GM20431 (cell line): ENCODE results near the gene RASGEF1C.

Experiments
- in situ Hi-C: fragments of 300-500 bp; cut with MseI, MboI; formaldehyde crosslinking; loops from one replicate; pipeline ENCODE4 v1.15.0; 2020; ENCODE audit warnings: low sequenced_read_pairs; ENCODE audit not compliant: unreplicated experiment

Gene RASGEF1C

DNA sequence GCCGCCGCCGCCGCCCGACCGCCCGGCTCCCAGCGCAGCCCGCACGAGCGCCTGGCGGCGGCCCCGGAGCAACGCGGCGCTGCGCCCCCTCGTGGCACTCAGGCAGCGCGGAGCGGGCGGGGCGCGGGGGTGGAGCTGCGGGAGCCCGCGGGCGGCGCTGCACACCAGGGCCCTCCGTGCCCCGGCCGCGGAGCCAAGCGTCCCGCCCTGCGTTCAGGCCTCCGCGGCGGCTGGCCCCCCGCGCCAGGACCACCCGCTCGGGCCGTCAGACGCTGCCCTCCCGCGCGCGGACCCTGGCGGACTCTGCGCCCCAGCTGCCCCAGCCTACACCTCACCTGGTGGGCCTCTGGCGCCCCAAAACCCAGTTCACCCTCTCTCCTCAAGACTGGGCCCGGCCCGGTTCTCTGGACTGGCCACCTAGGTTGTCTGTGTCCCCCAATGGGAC is at the start of gene RASGEF1C:
Gene RASGEF1C (minus strand): TSS at position 75 of the 445 bp plus-strand sequence. CDS start 71,159 bp downstream, outside the sequence.
- in situ Hi-C loops = no loop called here

DNA sequence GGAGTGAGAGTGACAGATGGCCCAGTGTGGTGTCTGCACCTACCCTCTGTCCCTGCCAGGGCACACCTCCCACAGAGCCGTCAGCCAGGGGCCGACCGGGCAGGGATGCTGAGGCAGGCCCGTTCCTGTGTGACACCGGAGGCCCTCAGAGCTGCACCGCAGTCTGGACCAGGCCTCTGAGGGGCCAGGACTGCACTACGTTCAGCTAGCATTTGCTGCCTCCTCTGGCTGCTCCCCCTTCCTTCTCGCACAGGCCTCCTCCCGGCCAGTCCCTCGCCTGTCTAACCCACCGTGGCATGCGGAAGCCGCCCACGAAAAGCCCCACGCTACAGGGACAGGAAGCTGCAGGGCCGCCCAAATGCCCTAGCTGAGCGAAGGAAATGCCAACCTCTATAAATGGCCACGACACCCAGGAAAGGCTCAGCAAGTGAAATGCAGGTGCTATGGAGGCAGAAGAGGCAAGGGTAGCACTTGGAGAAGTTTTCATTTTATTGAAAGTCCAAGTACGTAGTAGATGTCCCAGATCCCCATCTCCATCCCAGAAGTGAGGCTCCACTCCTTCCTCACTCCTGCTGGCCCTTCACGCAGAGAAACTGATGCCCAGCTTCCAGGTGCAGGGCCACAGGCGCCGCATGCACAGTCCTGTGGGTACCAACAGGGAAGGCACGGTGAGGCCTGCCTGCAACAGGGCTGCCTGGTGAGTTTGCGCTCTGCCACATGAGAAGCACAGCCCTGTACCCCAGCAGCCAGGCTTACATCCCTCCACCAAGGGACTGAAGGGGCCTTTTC is 44.2 kb upstream of the RASGEF1C start:
- in situ Hi-C loops = no loop called here

- in situ Hi-C loops = no loop called here
Measured at GRCh38 chr5:180251887-180252286, 42.9 kb upstream of the RASGEF1C start.

DNA sequence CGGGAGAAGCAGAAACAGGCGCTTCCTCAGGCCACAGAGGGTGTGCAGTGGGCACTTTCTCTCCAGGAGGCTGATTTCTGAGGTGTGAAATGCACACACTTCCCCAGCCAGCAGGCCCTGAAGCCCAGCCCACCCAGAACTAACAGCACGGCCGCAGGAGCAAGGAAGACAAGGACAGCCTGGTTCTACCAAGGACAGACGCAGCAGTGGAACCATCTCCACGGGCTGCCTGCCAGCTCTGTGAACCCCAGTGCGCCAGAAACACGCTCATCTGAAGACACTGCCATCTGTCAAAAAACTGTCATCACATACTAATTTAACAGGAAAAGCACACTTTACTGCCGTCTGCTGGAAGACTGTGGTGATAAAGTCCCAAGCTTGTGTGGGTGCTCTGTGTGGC is 42.1 kb upstream of the RASGEF1C start:
- in situ Hi-C loops = no loop called here

GRCh38 chr5:180250329-180250728 is 41.3 kb upstream of the RASGEF1C start:
- in situ Hi-C loops = no loop called here

GRCh38 chr5:180241600-180241999 is 32.6 kb upstream of the RASGEF1C start:
- in situ Hi-C loops = no loop called here

DNA sequence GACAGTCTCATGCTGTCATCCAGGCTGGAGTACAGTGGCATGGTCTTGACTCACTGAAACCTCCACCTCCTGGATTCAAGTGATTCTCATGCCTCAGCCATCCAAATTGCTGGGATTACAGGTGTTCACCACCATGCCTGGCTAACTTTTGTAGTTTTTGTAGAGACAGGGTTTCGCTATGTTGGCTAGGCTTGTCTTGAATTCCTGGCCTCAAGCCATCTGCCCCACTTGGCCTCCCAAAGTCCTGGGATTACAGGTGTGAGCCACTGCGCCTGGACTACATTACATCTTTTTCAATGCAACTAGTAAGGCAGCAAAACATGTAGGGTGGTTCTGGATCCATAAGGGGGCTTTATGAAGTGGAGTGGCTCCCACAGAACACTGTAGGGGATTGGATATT is 29.6 kb upstream of the RASGEF1C start:
- in situ Hi-C loops = no loop called here

DNA sequence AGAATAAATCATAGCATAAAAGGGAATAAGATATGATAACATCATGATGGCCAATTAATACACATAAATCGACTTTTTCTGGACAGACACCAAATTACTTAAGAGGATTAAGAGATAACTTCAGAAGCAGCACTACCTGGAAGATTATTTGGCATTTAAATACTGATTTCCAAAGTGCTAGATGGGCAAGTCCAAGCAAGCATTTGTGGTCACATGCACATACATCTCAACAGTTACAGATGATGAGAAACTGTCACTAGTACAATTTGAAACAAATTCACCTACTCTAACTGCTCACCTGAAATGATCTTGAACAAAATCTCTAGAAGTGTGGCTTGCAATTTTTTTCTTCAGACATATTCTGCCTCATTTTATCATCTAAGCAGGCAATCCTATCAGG is 26.8 kb upstream of the RASGEF1C start:
- in situ Hi-C loops = no loop called here

GRCh38 chr5:180235077-180235476 is 26.1 kb upstream of the RASGEF1C start:
- in situ Hi-C loops = no loop called here

DNA sequence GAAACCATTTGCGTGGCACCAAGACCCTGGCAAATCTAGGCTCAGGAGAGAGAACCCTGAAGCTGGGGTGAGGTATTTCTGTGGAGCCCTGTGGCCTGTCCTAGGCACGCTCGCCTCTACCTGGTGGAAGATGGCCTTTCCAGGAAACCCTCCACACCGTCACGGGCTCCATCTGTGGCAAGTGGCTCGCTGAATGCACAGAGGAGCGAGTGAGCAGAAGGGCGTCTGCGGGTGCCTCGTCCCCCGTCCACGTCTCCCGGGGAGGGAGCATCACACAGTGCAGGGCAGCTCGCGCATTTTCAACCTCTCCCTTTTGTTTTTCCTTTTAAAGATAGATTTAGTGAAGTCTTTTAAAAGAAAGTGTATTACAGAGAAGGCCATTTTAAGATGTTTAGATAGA is 25.3 kb upstream of the RASGEF1C start:
- in situ Hi-C loops = no loop called here

DNA sequence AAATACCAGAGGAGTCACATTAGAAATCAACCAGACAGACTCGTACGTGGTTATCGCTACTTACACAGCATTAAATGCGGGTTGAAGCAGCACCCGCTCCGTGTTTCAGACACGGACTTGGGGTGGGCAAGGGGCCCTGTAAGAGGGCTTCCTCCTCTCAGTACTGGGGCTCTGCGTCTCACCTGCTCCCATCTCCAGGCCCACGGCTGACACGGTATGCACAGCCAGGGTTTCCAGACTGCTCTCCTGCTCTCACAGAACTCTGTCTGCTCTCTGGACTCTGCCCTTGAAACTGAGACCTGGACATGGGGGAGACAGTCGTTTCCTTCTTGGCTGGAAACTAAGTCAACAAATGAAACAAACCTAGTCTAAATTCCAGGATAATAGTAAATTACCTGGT is 24.7 kb upstream of the RASGEF1C start:
- in situ Hi-C loops = no loop called here

- in situ Hi-C loops = no loop called here
Measured at GRCh38 chr5:180230017-180230416, 21.0 kb upstream of the RASGEF1C start.

DNA sequence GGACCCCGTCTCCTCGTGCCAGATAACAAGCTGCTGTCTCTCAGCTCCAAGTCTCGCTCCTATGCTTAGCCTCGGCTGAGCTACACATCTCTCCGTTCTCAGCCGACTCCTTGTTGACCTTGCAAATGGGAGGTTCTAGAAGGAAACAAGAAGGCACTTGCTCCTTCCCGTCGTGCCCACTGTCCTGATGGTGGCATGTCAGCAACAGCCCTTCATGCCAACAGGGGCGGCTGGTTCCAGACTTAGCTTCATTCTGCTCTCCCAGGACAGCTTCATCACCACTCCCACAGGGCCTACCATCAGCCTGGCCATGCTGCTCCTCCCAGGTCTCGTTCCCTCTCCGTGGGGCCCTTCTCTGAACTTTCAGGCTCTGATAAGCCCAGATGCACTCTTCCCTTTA is 13.0 kb upstream of the RASGEF1C start:
- in situ Hi-C loops = no loop called here

DNA sequence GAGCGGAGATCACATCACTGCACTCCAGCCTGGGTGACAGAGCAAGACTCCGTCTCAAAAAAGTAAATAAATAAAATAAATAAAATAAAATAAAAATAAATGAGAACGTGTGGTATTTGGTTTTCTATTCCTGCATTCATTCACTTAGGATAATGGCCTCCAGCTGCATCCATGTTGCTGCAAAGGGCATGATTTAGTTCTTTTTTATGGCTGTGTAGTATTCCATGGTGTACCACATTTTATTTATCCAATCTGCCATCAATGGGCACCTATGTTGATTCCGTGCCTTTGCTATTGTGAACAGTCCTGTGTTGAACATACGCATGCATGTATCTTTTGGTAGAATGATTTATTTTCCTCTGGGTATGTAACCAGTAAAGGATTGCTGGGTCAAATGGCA is 8.8 kb upstream of the RASGEF1C start:
- in situ Hi-C loops = no loop called here

- in situ Hi-C loops = no loop called here
Measured at GRCh38 chr5:180216646-180217171, 7.7 kb upstream of the RASGEF1C start.

DNA sequence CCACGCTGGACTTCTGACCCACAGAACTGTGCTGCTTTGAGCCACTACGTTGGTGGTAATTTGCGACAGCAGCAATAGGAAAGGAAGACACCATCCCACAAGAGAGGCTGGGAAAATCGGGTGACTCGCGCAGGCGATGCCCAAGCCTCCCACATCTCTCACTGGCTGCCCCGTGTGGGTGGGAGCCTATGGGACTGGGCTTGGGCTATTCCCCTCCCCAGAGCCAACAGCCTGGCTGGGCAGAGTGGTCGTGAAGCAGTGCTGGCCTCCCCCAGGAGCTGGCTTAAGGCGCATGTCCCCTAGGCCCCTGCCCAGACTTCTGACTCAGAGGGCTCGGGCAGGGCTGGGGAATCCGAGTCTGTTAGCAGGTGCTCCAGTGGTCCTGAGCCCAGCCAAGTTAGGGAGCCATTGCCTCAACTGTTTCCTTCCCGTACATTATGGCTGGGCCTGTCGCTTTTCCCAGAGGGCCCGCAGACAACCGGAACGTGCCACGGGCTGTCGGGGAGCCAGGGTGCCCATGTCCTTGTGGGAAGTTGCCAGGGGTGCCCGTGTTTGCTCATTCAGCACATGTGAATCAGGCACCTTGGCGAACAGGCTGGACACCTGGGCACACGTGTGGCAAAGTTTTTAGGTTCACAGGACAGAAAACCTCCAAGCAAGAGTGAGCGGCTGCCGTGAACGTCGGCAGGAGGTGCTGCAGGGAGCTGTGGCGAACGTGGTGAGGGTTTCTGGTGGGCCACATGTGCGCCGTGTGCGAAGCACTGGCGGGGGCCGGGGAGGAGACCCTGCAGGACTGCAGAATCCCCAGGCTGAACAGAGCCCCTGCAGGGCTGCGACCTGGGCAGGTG is 7.0 kb upstream of the RASGEF1C start:
- in situ Hi-C loops = no loop called here

- in situ Hi-C loops = no loop called here
Measured at GRCh38 chr5:180214870-180215770, 6.1 kb upstream of the RASGEF1C start.

GRCh38 chr5:180213657-180214207 is 4.7 kb upstream of the RASGEF1C start:
- in situ Hi-C loops = no loop called here

DNA sequence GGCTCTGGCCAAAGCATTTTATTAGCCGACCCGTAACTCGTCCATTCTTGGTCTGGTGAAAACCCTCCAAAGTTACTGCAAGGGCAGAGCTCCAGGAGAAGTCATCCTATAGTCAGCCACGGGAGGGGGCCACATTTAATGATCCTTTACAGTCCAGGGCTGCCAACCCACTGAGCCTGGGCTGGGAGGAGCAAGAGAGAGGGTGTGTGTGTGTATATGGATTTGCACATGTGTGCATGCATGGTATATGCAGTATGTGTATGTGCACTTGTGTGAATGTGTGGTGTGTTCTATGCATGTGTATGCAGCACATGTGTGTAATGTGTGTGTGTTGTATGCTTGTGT is 4.2 kb upstream of the RASGEF1C start:
- in situ Hi-C loops = no loop called here
